GM10847 (cell line): ENCODE results near the gene SRGN.

ENCODE experiments used
- POLR2A ChIP-seq: IDR thresholded peaks from 2 replicates; pipeline ENCODE4 v1.6.1; 2011; ENCODE audit not compliant: insufficient read length; ENCODE audit errors: extremely low read depth

The SRGN gene

GRCh38 chr10:69141304-69141703 lies 53.4 kb downstream of the SRGN start:
- TF ChIP-seq POLR2A = no peak

GRCh38 chr10:69142983-69143382 lies 55.1 kb downstream of the SRGN start:
- no peak for TF ChIP-seq POLR2A

- TF ChIP-seq POLR2A = no peak
Observed at GRCh38 chr10:69145329-69145728, 57.4 kb downstream of the SRGN start.

- no peak for TF ChIP-seq POLR2A
Observed at GRCh38 chr10:69145864-69146263, 58.0 kb downstream of the SRGN start.

DNA sequence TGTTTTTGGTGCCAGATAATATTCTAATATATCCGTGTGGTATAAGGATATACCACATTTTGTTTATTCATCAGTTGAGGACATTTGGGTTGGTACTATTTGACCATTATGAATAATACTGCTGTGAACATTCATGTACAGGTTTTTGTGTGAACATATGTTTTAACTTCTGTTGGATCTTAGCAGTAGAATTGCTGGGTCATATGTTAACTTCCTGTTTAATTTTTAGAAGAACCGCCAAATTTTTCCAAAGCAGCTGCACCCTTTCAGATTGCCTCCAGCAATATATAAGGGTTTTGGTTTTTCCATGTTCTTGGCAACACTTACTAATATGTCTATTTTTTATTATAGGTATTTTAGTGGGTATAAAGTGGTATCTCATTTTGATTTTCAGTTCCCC lies 58.9 kb downstream of the SRGN start:
- TF ChIP-seq POLR2A = no peak

GRCh38 chr10:69151984-69152383 lies 64.1 kb downstream of the SRGN start:
- no peak for TF ChIP-seq POLR2A

DNA sequence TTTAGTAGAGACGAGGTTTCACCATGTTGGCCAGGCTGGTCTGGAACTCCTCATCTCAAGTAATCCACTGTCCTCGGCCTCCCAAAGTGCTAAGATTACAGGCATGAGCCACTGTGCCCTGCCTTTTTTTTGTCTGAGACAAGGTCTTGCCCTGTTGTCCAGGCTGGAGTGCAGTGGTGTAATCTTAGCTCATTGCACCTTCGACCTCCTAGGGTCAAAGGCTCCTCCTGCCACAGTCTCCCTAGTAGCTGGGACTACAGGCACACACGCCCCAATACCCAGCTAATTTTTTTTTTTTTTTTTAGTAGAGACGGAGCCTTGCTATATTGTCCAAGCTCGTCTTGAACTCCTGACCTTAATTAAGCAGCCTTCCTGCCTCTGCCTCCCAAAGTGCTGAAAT lies 65.3 kb downstream of the SRGN start:
- no peak for TF ChIP-seq POLR2A
